LNCaP clone FGC (cell line): Measurements from ENCODE around the gene CCSER1.
"Not testable (repeated sequence)": the region's sequence is repeated elsewhere in the genome, so short reads cannot be mapped to it uniquely, and the experiment has no call there.

Experiments
- DNase-seq: peaks from one replicate; pipeline ENCODE4 v3.0.0-alpha.2; 2011; ENCODE audit warnings: low read depth
- H3K4me3 ChIP-seq: 2 replicates; pipeline ENCODE4 v1.5.1; 2011; ENCODE audit warnings: mild to moderate bottlenecking, low read depth, low read length, control low read depth
- CTCF ChIP-seq: IDR thresholded peaks from 2 replicates; pipeline ENCODE4 v1.5.1; 2012; ENCODE audit warnings: mild to moderate bottlenecking; ENCODE audit not compliant: control insufficient read depth, insufficient read depth; ENCODE audit errors: extremely low read depth

The CCSER1 gene

GRCh38 chr4:91436556-91436955 is 1309.4 kb downstream of the CCSER1 start:
- no peak for DNase-seq
- no peak for TF ChIP-seq CTCF
- H3K4me3 ChIP-seq, result no peak overlapping the region

GRCh38 chr4:91447168-91447567 is 1320.0 kb downstream of the CCSER1 start:
- TF ChIP-seq CTCF, result no peak
- no peak for DNase-seq
- H3K4me3 ChIP-seq, result no peak overlapping the region

GRCh38 chr4:91448668-91449330 is 1321.6 kb downstream of the CCSER1 start:
- no peak overlapping the region for H3K4me3 ChIP-seq
- no peak for DNase-seq
- TF ChIP-seq CTCF, result no peak

GRCh38 chr4:91454111-91454510 is 1326.9 kb downstream of the CCSER1 start:
- DNase-seq, result no peak
- no peak for TF ChIP-seq CTCF
- H3K4me3 ChIP-seq, result no peak overlapping the region

GRCh38 chr4:91462566-91462965 is 1335.4 kb downstream of the CCSER1 start:
- not testable (repeated sequence) for DNase-seq

GRCh38 chr4:91470671-91471070 is 1343.5 kb downstream of the CCSER1 start:
- no peak for TF ChIP-seq CTCF
- DNase-seq, result no peak
- no peak overlapping the region for H3K4me3 ChIP-seq

More at GRCh38 chr4:91462566-91462965, 1335.4 kb downstream of the CCSER1 start:
- not testable (repeated sequence) for H3K4me3 ChIP-seq

GRCh38 chr4:91471280-91471679 is 1344.1 kb downstream of the CCSER1 start:
- TF ChIP-seq CTCF, result no peak
- no peak for DNase-seq
- no peak overlapping the region for H3K4me3 ChIP-seq
